SK-N-SH treated with all-trans-retinoic acid at 6 μM for 48 hours (cell line): Measurements from ENCODE around the gene HSD3B2.

Experiments used
- ARNTL ChIP-seq: fragments of 450-650 bp; formaldehyde crosslinking; IDR thresholded peaks from 2 replicates; pipeline ENCODE4 v1.5.0; 2020; ENCODE audit warnings: low read depth, mild to moderate bottlenecking, moderate library complexity, borderline replicate concordance
- CREB5 ChIP-seq: fragments of 250-450 bp; sonication (Bioruptor Pico); IDR thresholded peaks from 2 replicates; pipeline ENCODE4 v1.5.1; 2020; ENCODE audit warnings: low read depth, mild to moderate bottlenecking, moderate library complexity
- CSDC2 ChIP-seq: fragments of 250-450 bp; sonication (Bioruptor Pico); IDR thresholded peaks from 2 replicates; pipeline ENCODE4 v1.5.0; 2020; ENCODE audit warnings: mild to moderate bottlenecking, moderate library complexity
- CSRNP3 ChIP-seq: fragments of 250-450 bp; sonication (Bioruptor Pico); IDR thresholded peaks from 2 replicates; pipeline ENCODE4 v1.5.1; 2021; ENCODE audit warnings: mild to moderate bottlenecking, moderate library complexity
- ESRRG ChIP-seq: fragments of 250-450 bp; sonication (Bioruptor Pico); IDR thresholded peaks from 2 replicates; pipeline ENCODE4 v1.6.1; 2021; ENCODE audit warnings: mild to moderate bottlenecking
- ISL1 ChIP-seq: fragments of 250-450 bp; sonication (Bioruptor Pico); IDR thresholded peaks from 2 replicates; pipeline ENCODE4 v2.1.2; 2022; ENCODE audit warnings: mild to moderate bottlenecking, moderate library complexity
- RARB ChIP-seq: fragments of 250-450 bp; sonication (Bioruptor Pico); IDR thresholded peaks from 2 replicates; pipeline ENCODE4 v1.8.0; 2021; ENCODE audit warnings: mild to moderate bottlenecking, moderate library complexity
- TCF4 ChIP-seq: fragments of 250-450 bp; sonication (Bioruptor Pico); IDR thresholded peaks from 2 replicates; pipeline ENCODE4 v1.8.0; 2021; ENCODE audit warnings: mild to moderate bottlenecking, moderate library complexity, borderline replicate concordance
- TOX ChIP-seq: fragments of 250-450 bp; sonication (Bioruptor Pico); IDR thresholded peaks from 2 replicates; pipeline ENCODE4 v1.8.0; 2021; ENCODE audit warnings: mild to moderate bottlenecking, moderate library complexity, borderline replicate concordance
- ZFP30 ChIP-seq: fragments of 450-650 bp; formaldehyde crosslinking; IDR thresholded peaks from 2 replicates; pipeline ENCODE4 v1.5.0; 2022; ENCODE audit warnings: mild to moderate bottlenecking, moderate library complexity
- ZNF70 ChIP-seq: fragments of 450-650 bp; formaldehyde crosslinking; IDR thresholded peaks from 2 replicates; pipeline ENCODE4 v1.5.0; 2020; ENCODE audit warnings: mild to moderate bottlenecking, moderate library complexity
- ZNF8 ChIP-seq: fragments of 450-650 bp; formaldehyde crosslinking; IDR thresholded peaks from 2 replicates; pipeline ENCODE4 v1.5.0; 2020; ENCODE audit warnings: mild to moderate bottlenecking, moderate library complexity
- TF ChIP-seq, protein P1 (sequence below): fragments of 250-450 bp; sonication (Bioruptor Pico); IDR thresholded peaks from 2 replicates; pipeline ENCODE4 v1.8.0; 2020; ENCODE audit warnings: mild to moderate bottlenecking, moderate library complexity, borderline replicate concordance

DNA sequence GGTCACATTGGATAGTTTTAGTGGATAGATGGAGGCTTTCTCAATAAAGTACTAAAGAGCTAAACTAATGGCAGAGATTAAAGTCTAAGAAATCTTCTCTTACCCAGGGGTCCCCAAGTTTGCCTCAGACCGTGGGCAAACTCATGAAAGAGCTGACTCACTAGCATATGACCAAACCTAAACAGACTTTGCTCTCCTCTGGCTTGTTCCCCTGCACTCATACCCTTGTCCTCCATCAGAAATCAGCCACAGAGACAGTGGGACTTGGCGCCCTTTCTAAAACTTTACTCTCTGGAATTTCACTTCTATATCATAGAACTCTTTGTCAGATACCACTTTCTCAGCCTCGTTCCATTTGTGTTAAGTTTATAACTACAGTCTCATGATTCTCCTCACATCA is 17.0 kb upstream of the HSD3B2 start:
- TF ChIP-seq, protein P1, sequence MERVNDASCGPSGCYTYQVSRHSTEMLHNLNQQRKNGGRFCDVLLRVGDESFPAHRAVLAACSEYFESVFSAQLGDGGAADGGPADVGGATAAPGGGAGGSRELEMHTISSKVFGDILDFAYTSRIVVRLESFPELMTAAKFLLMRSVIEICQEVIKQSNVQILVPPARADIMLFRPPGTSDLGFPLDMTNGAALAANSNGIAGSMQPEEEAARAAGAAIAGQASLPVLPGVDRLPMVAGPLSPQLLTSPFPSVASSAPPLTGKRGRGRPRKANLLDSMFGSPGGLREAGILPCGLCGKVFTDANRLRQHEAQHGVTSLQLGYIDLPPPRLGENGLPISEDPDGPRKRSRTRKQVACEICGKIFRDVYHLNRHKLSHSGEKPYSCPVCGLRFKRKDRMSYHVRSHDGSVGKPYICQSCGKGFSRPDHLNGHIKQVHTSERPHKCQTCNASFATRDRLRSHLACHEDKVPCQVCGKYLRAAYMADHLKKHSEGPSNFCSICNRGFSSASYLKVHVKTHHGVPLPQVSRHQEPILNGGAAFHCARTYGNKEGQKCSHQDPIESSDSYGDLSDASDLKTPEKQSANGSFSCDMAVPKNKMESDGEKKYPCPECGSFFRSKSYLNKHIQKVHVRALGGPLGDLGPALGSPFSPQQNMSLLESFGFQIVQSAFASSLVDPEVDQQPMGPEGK (CRISPR knock-in tag): no peak
- no peak for TF ChIP-seq CSDC2 (CRISPR knock-in tag)
- TF ChIP-seq ZFP30 (CRISPR knock-in tag): no peak
- no peak for TF ChIP-seq ISL1 (CRISPR knock-in tag)
- no peak for TF ChIP-seq ARNTL (CRISPR knock-in tag)
- TF ChIP-seq ZNF70 (CRISPR knock-in tag): no peak
- TF ChIP-seq CREB5 (CRISPR knock-in tag): no peak
- no peak for TF ChIP-seq CSRNP3
- no peak for TF ChIP-seq TOX (CRISPR knock-in tag)
- TF ChIP-seq ZNF8 (CRISPR knock-in tag): no peak
- TF ChIP-seq ESRRG (CRISPR knock-in tag): no peak
- no peak for TF ChIP-seq RARB (CRISPR knock-in tag)
- TF ChIP-seq TCF4 (CRISPR knock-in tag): no peak
